K562 (cell line): Measurements from ENCODE around the gene MTREX.

Source experiments
- CBX2 ChIP-seq: fragments of 200-600 bp; sonication (generic); IDR thresholded peaks from one replicate; pipeline ENCODE4 v1.6.1; 2012; ENCODE audit warnings: mild to moderate bottlenecking, low read length, inconsistent platforms; ENCODE audit not compliant: insufficient read depth, poor library complexity, severe bottlenecking
- JUN ChIP-seq, 2 experiments: sonication (generic) in 1 of 2; formaldehyde crosslinking in 1 of 2; IDR thresholded peaks; 2 replicates each; pipeline versions ENCODE4 v1.6.1 to v1.8.0; 2012 to 2022; ENCODE audit warnings: borderline replicate concordance in 2 of 2, mild to moderate bottlenecking in 2 of 2, improper control_type of control experiment in 1 of 2, low read depth in 1 of 2, low read length in 1 of 2, missing genetic modification reagents in 1 of 2
- JUND ChIP-seq, 2 experiments: IDR thresholded peaks; 2 replicates in 1 of 2; 3 replicates in 1 of 2; pipeline ENCODE4 v1.6.1; 2011; ENCODE audit warnings: borderline replicate concordance in 2 of 2, low read depth in 2 of 2, low read length in 2 of 2, improper control_type of control experiment in 1 of 2, missing biosample characterization in 1 of 2, missing genetic modification characterization in 1 of 2, missing genetic modification reagents in 1 of 2
- PHB2 ChIP-seq: fragments of 450-650 bp; IDR thresholded peaks from 2 replicates; pipeline ENCODE4 v1.6.1; 2017; ENCODE audit warnings: low read depth
- RAD51 ChIP-seq: fragments of 450-650 bp; IDR thresholded peaks from 2 replicates; pipeline ENCODE4 v1.7.1; 2016; ENCODE audit warnings: low read depth, mild to moderate bottlenecking, borderline replicate concordance
- ZNF263 ChIP-seq: sonication (generic); formaldehyde crosslinking; IDR thresholded peaks from 2 replicates; pipeline ENCODE4 v1.8.0; 2022; ENCODE audit warnings: mild to moderate bottlenecking, missing genetic modification reagents, borderline replicate concordance
- ZNF766 ChIP-seq: fragments of 200-800 bp; sonication (Bioruptor generic); conservative IDR thresholded peaks from 2 replicates; pipeline ENCODE4 v1.6.1; 2016; ENCODE audit warnings: missing genetic modification characterization, missing compliant biosample characterization
- ZZZ3 ChIP-seq: fragments of 450-650 bp; IDR thresholded peaks from 2 replicates; pipeline ENCODE4 v1.6.1; 2016; ENCODE audit warnings: antibody characterized with exemption, mild to moderate bottlenecking, moderate library complexity
- TF ChIP-seq, protein P1 (sequence below), 2 experiments: fragments of 450-650 bp in 1 of 2; sonication (generic) in 1 of 2; formaldehyde crosslinking in 1 of 2; IDR thresholded peaks in 1 of 2; conservative IDR thresholded peaks in 1 of 2; 2 replicates each; pipeline versions ENCODE4 v1.6.1 to v1.8.1; 2016 to 2023; ENCODE audit warnings: mild to moderate bottlenecking in 2 of 2, moderate library complexity in 2 of 2, inconsistent platforms in 1 of 2, missing genetic modification reagents in 1 of 2
- TF ChIP-seq, protein P2 (sequence below): fragments of 450-650 bp; formaldehyde crosslinking; IDR thresholded peaks from 2 replicates; pipeline ENCODE4 v1.4.0; 2020; ENCODE audit warnings: mild to moderate bottlenecking, moderate library complexity
- TF ChIP-seq, protein P3 (sequence below): IDR thresholded peaks from 3 replicates; pipeline ENCODE4 v1.6.1; 2011; ENCODE audit warnings: borderline replicate concordance, mild to moderate bottlenecking; ENCODE audit not compliant: insufficient read length, insufficient read depth
- TF ChIP-seq, protein P4 (sequence below), 3 experiments: IDR thresholded peaks in 2 of 3; conservative IDR thresholded peaks in 1 of 3; 2 replicates each; pipeline ENCODE4 v1.5.1; 2011 to 2012; ENCODE audit warnings: low read length in 3 of 3, mild to moderate bottlenecking in 3 of 3, control low read depth in 2 of 3, improper control_type of control experiment in 1 of 3, inconsistent platforms in 1 of 3, low read depth in 1 of 3, mixed read lengths in 1 of 3, moderate library complexity in 1 of 3; ENCODE audit not compliant: insufficient read depth in 2 of 3
- TF ChIP-seq, protein P5 (sequence below): fragments of 450-650 bp; IDR thresholded peaks from 2 replicates; pipeline ENCODE4 v1.6.1; 2018; ENCODE audit warnings: mild to moderate bottlenecking, low read depth; ENCODE audit not compliant: partially characterized antibody

DNA sequence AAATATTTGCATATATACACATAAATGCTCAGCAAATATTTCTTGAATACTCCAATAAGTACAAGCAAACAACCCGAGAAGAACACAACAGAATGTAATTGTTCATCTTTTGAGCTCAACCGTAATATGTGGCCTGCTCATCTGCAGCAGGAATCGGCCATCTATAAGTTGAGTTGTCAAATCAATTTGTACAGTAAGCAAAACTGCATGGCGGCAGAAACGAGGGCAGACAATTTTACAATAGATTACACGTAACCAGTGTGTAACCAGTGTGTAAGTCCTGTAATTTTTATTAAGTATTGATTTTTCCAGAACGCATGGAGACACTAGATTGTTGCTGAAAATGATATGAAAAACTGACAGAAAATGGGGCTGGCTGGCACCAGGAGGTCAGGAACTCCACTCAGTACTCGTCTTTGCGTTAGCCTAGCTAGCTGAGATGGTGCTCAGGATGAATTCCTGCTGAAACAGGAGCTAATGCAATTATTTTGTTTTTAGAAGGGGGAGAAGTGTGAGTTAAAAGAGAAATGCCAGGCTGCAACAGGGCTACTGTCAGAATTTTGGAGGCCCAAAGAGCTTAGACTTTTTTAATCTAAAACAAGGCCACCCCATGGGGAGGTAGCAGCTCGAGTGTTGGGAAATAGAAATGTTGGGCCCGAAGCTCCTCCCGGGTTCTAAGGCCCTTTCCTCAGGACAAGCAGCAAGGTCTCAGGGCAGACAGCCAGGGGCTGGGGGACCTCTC, 977 bp upstream of the MTREX start:
- TF ChIP-seq, protein P1, sequence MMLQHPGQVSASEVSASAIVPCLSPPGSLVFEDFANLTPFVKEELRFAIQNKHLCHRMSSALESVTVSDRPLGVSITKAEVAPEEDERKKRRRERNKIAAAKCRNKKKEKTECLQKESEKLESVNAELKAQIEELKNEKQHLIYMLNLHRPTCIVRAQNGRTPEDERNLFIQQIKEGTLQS (IDR thresholded peaks at IDR 0.05): no peak
- TF ChIP-seq, protein P1 (CRISPR knock-in tag; conservative IDR thresholded peaks at IDR 0.05): no peak
- TF ChIP-seq ZZZ3: no peak
- TF ChIP-seq, protein P2, sequence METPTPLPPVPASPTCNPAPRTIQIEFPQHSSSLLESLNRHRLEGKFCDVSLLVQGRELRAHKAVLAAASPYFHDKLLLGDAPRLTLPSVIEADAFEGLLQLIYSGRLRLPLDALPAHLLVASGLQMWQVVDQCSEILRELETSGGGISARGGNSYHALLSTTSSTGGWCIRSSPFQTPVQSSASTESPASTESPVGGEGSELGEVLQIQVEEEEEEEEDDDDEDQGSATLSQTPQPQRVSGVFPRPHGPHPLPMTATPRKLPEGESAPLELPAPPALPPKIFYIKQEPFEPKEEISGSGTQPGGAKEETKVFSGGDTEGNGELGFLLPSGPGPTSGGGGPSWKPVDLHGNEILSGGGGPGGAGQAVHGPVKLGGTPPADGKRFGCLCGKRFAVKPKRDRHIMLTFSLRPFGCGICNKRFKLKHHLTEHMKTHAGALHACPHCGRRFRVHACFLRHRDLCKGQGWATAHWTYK (CRISPR knock-in tag): no peak
- no peak for TF ChIP-seq ZNF263 (CRISPR knock-in tag)
- no peak for TF ChIP-seq RAD51
- no peak for TF ChIP-seq PHB2
- TF ChIP-seq, protein P3, sequence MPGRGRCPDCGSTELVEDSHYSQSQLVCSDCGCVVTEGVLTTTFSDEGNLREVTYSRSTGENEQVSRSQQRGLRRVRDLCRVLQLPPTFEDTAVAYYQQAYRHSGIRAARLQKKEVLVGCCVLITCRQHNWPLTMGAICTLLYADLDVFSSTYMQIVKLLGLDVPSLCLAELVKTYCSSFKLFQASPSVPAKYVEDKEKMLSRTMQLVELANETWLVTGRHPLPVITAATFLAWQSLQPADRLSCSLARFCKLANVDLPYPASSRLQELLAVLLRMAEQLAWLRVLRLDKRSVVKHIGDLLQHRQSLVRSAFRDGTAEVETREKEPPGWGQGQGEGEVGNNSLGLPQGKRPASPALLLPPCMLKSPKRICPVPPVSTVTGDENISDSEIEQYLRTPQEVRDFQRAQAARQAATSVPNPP: no peak
- no peak for TF ChIP-seq JUND (IDR thresholded peaks at IDR 0.05; ENCODE audit: borderline replicate concordance, low read depth, low read length)
- no peak for TF ChIP-seq JUND (tag; IDR thresholded peaks at IDR 0.05; ENCODE audit: borderline replicate concordance, low read depth, low read length)
- no peak for TF ChIP-seq JUN (IDR thresholded peaks at IDR 0.05; ENCODE audit: borderline replicate concordance, low read depth, low read length)
- TF ChIP-seq JUN (CRISPR knock-in tag; IDR thresholded peaks at IDR 0.05; ENCODE audit: borderline replicate concordance): no peak
- TF ChIP-seq, protein P4, sequence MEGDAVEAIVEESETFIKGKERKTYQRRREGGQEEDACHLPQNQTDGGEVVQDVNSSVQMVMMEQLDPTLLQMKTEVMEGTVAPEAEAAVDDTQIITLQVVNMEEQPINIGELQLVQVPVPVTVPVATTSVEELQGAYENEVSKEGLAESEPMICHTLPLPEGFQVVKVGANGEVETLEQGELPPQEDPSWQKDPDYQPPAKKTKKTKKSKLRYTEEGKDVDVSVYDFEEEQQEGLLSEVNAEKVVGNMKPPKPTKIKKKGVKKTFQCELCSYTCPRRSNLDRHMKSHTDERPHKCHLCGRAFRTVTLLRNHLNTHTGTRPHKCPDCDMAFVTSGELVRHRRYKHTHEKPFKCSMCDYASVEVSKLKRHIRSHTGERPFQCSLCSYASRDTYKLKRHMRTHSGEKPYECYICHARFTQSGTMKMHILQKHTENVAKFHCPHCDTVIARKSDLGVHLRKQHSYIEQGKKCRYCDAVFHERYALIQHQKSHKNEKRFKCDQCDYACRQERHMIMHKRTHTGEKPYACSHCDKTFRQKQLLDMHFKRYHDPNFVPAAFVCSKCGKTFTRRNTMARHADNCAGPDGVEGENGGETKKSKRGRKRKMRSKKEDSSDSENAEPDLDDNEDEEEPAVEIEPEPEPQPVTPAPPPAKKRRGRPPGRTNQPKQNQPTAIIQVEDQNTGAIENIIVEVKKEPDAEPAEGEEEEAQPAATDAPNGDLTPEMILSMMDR (IDR thresholded peaks at IDR 0.05 in 2 of 3, conservative IDR thresholded peaks at IDR 0.05 in 1 of 3; ENCODE audit: insufficient read depth in 2 of 3, low read depth in 1 of 3, low read length in 3 of 3): no peak
- TF ChIP-seq, protein P5, sequence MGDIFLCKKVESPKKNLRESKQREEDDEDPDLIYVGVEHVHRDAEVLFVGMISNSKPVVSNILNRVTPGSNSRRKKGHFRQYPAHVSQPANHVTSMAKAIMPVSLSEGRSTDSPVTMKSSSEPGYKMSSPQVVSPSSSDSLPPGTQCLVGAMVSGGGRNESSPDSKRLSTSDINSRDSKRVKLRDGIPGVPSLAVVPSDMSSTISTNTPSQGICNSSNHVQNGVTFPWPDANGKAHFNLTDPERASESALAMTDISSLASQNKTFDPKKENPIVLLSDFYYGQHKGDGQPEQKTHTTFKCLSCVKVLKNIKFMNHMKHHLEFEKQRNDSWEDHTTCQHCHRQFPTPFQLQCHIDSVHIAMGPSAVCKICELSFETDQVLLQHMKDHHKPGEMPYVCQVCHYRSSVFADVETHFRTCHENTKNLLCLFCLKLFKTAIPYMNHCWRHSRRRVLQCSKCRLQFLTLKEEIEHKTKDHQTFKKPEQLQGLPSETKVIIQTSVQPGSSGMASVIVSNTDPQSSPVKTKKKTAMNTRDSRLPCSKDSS: no peak
- TF ChIP-seq CBX2: no peak
- TF ChIP-seq ZNF766 (CRISPR knock-in tag): no peak
